GM06990 (cell line): Measurements from ENCODE around the gene CLCN2.

ENCODE experiments used
- DNase-seq: peaks from one replicate; pipeline ENCODE4 v3.0.0-alpha.2; 2011; ENCODE audit not compliant: insufficient read length; ENCODE audit errors: extremely low read depth
- H3K27me3 ChIP-seq: replicated peaks from 2 replicates; pipeline ENCODE4 v1.6.0; 2011; ENCODE audit warnings: low read length; ENCODE audit not compliant: control insufficient read depth, insufficient read depth
- H3K36me3 ChIP-seq: 2 replicates; pipeline ENCODE4 v1.5.1; 2011; ENCODE audit warnings: low read length; ENCODE audit not compliant: control insufficient read depth, insufficient read depth
- H3K4me3 ChIP-seq: replicated peaks from 2 replicates; pipeline ENCODE4 v1.5.1; 2011; ENCODE audit warnings: low read depth, mild to moderate bottlenecking, control low read depth, low read length
- TF ChIP-seq, protein P1 (sequence below): IDR thresholded peaks from 2 replicates; pipeline ENCODE4 v1.5.1; 2011; ENCODE audit warnings: low read length, control low read depth, mild to moderate bottlenecking, inconsistent platforms; ENCODE audit not compliant: insufficient read depth, poor library complexity, severe bottlenecking

Gene CLCN2

DNA sequence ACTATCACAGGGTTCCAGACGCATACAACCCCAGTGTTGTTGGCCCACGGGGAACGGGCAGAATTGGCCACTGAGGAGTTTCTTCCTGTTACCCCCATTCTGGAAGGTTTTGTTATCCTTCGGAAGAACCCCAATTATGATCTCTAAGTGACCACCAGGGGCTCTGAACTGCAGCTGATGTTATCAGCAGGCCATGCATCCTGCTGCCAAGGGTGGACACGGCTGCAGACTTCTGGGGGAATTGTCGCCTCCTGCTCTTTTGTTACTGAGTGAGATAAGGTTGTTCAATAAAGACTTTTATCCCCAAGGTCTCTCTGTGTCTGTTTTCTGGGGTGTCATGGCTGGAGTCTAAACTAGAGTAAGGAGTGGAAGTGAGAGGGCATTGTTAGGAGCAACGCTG, 52.7 kb downstream of the CLCN2 start:
- Histone ChIP-seq H3K4me3 (no peak overlapping the region), H3K27me3 (no peaks in the 10 kb centered on the region), H3K36me3 (peaks cover 15% of the 10 kb centered on the region)
- DNase-seq = no peak
- TF ChIP-seq, protein P1, sequence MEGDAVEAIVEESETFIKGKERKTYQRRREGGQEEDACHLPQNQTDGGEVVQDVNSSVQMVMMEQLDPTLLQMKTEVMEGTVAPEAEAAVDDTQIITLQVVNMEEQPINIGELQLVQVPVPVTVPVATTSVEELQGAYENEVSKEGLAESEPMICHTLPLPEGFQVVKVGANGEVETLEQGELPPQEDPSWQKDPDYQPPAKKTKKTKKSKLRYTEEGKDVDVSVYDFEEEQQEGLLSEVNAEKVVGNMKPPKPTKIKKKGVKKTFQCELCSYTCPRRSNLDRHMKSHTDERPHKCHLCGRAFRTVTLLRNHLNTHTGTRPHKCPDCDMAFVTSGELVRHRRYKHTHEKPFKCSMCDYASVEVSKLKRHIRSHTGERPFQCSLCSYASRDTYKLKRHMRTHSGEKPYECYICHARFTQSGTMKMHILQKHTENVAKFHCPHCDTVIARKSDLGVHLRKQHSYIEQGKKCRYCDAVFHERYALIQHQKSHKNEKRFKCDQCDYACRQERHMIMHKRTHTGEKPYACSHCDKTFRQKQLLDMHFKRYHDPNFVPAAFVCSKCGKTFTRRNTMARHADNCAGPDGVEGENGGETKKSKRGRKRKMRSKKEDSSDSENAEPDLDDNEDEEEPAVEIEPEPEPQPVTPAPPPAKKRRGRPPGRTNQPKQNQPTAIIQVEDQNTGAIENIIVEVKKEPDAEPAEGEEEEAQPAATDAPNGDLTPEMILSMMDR = no peak

DNA sequence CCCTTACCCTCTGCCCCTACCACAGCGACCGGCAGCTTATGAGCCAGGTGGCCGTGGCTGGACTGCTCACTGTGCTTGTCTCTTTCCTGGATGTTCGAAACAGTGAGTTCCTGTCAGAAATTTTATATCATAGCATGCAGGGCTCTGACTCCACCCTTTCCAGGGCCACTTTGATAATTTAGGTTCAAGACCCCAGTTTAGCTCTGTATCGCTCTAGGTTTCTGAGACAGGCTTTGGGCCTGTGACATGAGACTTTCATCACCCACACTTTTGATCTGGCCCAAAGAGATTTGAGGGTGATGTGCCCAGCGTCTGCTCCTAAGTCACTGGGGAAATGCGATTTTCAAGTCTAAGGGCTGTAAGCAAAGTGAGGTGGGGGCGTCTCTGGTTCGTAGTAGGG, 53.5 kb downstream of the CLCN2 start:
- DNase-seq = no peak
- H3K36me3 ChIP-seq = peaks cover 16% of the 10 kb centered on the region
- no peaks in the 10 kb centered on the region for H3K27me3 ChIP-seq
- TF ChIP-seq, protein P1 = no peak
- no peak overlapping the region for H3K4me3 ChIP-seq

DNA sequence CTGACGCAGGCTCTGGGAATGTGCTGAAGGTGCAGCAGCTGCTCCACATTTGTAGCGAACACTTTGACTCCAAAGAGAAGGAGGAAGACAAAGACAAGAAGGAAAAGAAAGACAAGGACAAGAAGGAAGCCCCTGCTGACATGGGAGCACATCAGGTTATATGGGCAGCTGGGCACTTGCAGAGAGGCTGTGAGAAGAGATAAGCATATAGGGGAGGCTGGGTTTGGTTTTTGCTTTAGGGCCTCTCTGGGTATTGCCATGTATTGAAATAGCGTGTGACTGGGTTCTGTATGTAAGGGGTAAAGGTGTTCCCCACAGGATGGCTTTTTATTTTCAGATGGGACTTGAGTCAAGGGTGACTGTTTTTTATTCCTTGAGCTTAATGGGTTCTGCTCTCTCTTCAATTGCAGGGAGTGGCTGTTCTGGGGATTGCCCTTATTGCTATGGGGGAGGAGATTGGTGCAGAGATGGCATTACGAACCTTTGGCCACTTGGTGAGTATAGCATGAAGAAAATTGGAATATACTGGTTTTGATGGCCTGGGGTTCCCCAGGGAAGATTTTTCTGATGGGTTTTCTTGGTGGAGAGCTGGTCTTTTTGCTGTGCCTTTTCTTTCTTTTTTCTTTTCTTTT, 54.9 kb downstream of the CLCN2 start:
- TF ChIP-seq, protein P1 = no peak
- DNase-seq = no peak
- no peak overlapping the region for H3K4me3 ChIP-seq
- H3K36me3 ChIP-seq = peaks cover 27% of the 10 kb centered on the region
- H3K27me3 ChIP-seq = no peaks in the 10 kb centered on the region

DNA sequence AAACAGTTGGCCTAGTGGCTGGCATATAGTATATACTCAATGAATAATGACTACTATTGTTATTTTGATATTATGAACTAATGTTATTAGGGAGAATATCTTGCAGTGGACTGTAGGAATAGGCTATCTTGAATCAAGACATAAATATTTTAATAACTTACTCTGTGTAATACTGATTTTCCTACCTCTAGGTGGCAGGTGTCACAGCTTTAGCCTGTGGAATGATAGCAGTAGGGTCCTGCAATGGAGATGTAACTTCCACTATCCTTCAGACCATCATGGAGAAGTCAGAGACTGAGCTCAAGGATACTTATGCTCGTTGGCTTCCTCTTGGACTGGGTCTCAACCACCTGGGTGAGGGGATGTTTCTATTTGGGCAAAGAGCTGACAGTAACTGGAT, 55.8 kb downstream of the CLCN2 start:
- no peak overlapping the region for H3K4me3 ChIP-seq

DNA sequence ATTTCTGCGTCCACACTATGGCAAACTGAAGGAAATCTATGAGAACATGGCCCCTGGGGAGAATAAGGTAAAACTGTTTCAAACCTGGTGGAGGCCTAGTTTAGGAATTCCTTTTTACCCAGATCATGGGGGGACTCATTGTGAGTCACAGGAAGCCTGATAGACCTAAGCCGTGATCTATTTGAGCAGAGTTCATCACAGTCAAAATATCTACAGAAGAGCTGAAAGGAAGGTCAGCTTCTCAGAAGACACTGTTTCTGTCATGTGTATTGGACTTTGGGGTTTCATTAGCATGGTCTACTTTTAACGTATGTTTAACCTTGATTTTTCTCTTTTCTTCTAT, 61.1 kb downstream of the CLCN2 start:
- H3K4me3 ChIP-seq = peak overlapping the region; percentile 94
- no peak for DNase-seq
- TF ChIP-seq, protein P1 = no peak
- H3K36me3 ChIP-seq = peaks cover 18% of the 10 kb centered on the region
- no peaks in the 10 kb centered on the region for H3K27me3 ChIP-seq

More for the DNA sequence above, 55.8 kb downstream of the CLCN2 start:
- Histone ChIP-seq H3K27me3 (no peaks in the 10 kb centered on the region), H3K36me3 (peaks cover 29% of the 10 kb centered on the region)
- DNase-seq = no peak
- TF ChIP-seq, protein P1 = peak; percentile 39
